ENCODE data around the gene ICAM1. TPM values are rescaled to one million over a fixed set of nuclear protein-coding genes. Genes with fewer than 3 reads are reported as not detected.

Gene ICAM1
- total RNA-seq, 2 donors from 2014 or later: 41.4 to 160 TPM

- H3K27ac ChIP-seq: peak overlapping the region; percentile 59 to 68
- H3K36me3 ChIP-seq: no peaks in the 10 kb centered on the region
- peak overlapping the region; percentile 69 for H3K4me3 ChIP-seq
- DNase-seq (ENCODE audit: low spot score) (no peak), ATAC-seq (ENCODE audit: insufficient number of reproducible peaks, low FRiP score, low read depth) (no peak)
- H3K27me3 ChIP-seq (replicated peaks; ENCODE audit: insufficient read depth): peaks cover 9% of the 10 kb centered on the region
- peaks cover 0 to 13% of the 10 kb centered on the region in 2 donors for H3K4me1 ChIP-seq (ENCODE audit: control insufficient read depth in 1 of 2, low read depth in 2 of 2)
- no peaks in the 10 kb centered on the region for H3K9me3 ChIP-seq
- TF ChIP-seq CTCF (IDR thresholded peaks at IDR 0.05): no peak
Measured at GRCh38 chr19:10270180-10270615, 722 bp upstream of the ICAM1 start.

GRCh38 chr19:10271543-10272086 is 695 bp downstream of the ICAM1 start:
- H3K4me3 ChIP-seq: peak overlapping the region; percentile 69
- H3K27me3 ChIP-seq (replicated peaks; ENCODE audit: insufficient read depth): peaks cover 9% of the 10 kb centered on the region
- H3K9me3 ChIP-seq: no peaks in the 10 kb centered on the region
- no peak for ATAC-seq (ENCODE audit: insufficient number of reproducible peaks, low FRiP score, low read depth)
- peak overlapping the region in 1 of 2 donors; percentile 68 for H3K27ac ChIP-seq
- H3K4me1 ChIP-seq (ENCODE audit: control insufficient read depth in 1 of 2, low read depth in 2 of 2): peaks cover 0 to 13% of the 10 kb centered on the region in 2 donors
- H3K36me3 ChIP-seq: no peaks in the 10 kb centered on the region
- DNase-seq (ENCODE audit: low spot score): no peak
- no peak for TF ChIP-seq CTCF (IDR thresholded peaks at IDR 0.05)

GRCh38 chr19:10274589-10274988 is 3.7 kb downstream of the ICAM1 start:
- H3K9me3 ChIP-seq: no peaks in the 10 kb centered on the region
- peaks cover 8% of the 10 kb centered on the region for H3K27me3 ChIP-seq (replicated peaks; ENCODE audit: insufficient read depth)
- DNase-seq (ENCODE audit: low spot score): no peak
- TF ChIP-seq CTCF (IDR thresholded peaks at IDR 0.05): no peak
- ATAC-seq (ENCODE audit: insufficient number of reproducible peaks, low FRiP score, low read depth): no peak
- no peaks in the 10 kb centered on the region for H3K36me3 ChIP-seq
- no peak overlapping the region for H3K27ac ChIP-seq
- H3K4me3 ChIP-seq: no peak overlapping the region
- H3K4me1 ChIP-seq (ENCODE audit: control insufficient read depth in 1 of 2, low read depth in 2 of 2): peaks cover 0 to 12% of the 10 kb centered on the region in 2 donors

GRCh38 chr19:10277795-10278589 is 7.1 kb downstream of the ICAM1 start:
- TF ChIP-seq CTCF (IDR thresholded peaks at IDR 0.05): no peak
- Histone ChIP-seq H3K27me3 (replicated peaks; ENCODE audit: insufficient read depth) (no peaks in the 10 kb centered on the region), H3K4me3 (no peak overlapping the region), H3K4me1 (ENCODE audit: control insufficient read depth in 1 of 2, low read depth in 2 of 2) (no peaks in the 10 kb centered on the region), H3K27ac (no peak overlapping the region), H3K9me3 (no peaks in the 10 kb centered on the region), H3K36me3 (no peaks in the 10 kb centered on the region)
- no peak for DNase-seq (ENCODE audit: low spot score)
- no peak for ATAC-seq (ENCODE audit: insufficient number of reproducible peaks, low FRiP score, low read depth)

- ATAC-seq (ENCODE audit: insufficient number of reproducible peaks, low FRiP score, low read depth) (no peak), DNase-seq (ENCODE audit: low spot score) (no peak)
- Histone ChIP-seq H3K27me3 (replicated peaks; ENCODE audit: insufficient read depth) (no peaks in the 10 kb centered on the region), H3K36me3 (peaks cover 4% of the 10 kb centered on the region), H3K27ac (no peak overlapping the region), H3K4me1 (ENCODE audit: control insufficient read depth in 1 of 2, low read depth in 2 of 2) (no peaks in the 10 kb centered on the region), H3K4me3 (no peak overlapping the region), H3K9me3 (no peaks in the 10 kb centered on the region)
- no peak for TF ChIP-seq CTCF (IDR thresholded peaks at IDR 0.05)
Measured at GRCh38 chr19:10278935-10279334, 8.0 kb downstream of the ICAM1 start.

Data from thoracic aorta (tissue), 2 donors.